Mucosa of gallbladder (tissue), 1 donor: ENCODE measurements around the gene RAD51. TPM values are rescaled to one million over a fixed set of nuclear protein-coding genes. Genes with fewer than 3 reads are reported as not detected.

Experiments
- DNase-seq: peaks from one replicate; pipeline ENCODE4 v3.0.0-alpha.2; 2020; ENCODE audit warnings: low spot score
- total RNA-seq: library from RNA; stranded (reverse); gene quantifications from one replicate; pipeline ENCODE4 v1.2.1, GENCODE V29; 2021
- donor health status: DM: no; HTN: no; CAD: no.

RAD51 gene
- total RNA-seq, 1 donor from 2014 or later: 1.3 TPM

- peak; percentile 73 for DNase-seq
Measured at GRCh38 chr15:40762919-40763800, 68.2 kb downstream of the RAD51 start.

- DNase-seq: peak; percentile 63
Measured at GRCh38 chr15:40763801-40764628, 69.0 kb downstream of the RAD51 start, which contains the start of gene GCHFR. Gene GCHFR, plus strand, starts transcription at chr15:40764068. Its CDS starts 113 bp downstream, at chr15:40764181.

- no peak for DNase-seq
Measured at GRCh38 chr15:40764629-40765103, 69.7 kb downstream of the RAD51 start.

GRCh38 chr15:40766194-40766815, 71.3 kb downstream of the RAD51 start:
- no peak for DNase-seq

- no peak for DNase-seq
Measured at GRCh38 chr15:40766906-40767837, 72.2 kb downstream of the RAD51 start.

GRCh38 chr15:40767838-40768500, 73.0 kb downstream of the RAD51 start:
- DNase-seq: no peak

GRCh38 chr15:40768521-40769273, 73.7 kb downstream of the RAD51 start:
- no peak for DNase-seq

- peak; percentile 83 for DNase-seq
Measured at GRCh38 chr15:40769274-40770146, 74.5 kb downstream of the RAD51 start, which contains the start of gene C15orf62. Gene C15orf62, plus strand, starts transcription at chr15:40769980. Its CDS starts 516 bp downstream, at chr15:40770496.

GRCh38 chr15:40770147-40770721, 75.3 kb downstream of the RAD51 start:
- no peak for DNase-seq

GRCh38 chr15:40771242-40771641, 76.3 kb downstream of the RAD51 start:
- DNase-seq: no peak

- no peak for DNase-seq
Measured at GRCh38 chr15:40772014-40772413, 77.0 kb downstream of the RAD51 start.

GRCh38 chr15:40773496-40773895, 78.5 kb downstream of the RAD51 start:
- no peak for DNase-seq

- no peak for DNase-seq
Measured at GRCh38 chr15:40773902-40774301, 78.9 kb downstream of the RAD51 start.

GRCh38 chr15:40775007-40775406, 80.0 kb downstream of the RAD51 start:
- no peak for DNase-seq

- no peak for DNase-seq
Measured at GRCh38 chr15:40775740-40776536, 81.0 kb downstream of the RAD51 start.

- DNase-seq: peak; percentile 72
Measured at GRCh38 chr15:40776537-40777141, 81.7 kb downstream of the RAD51 start.
